H1 (cell line): ENCODE data around the gene KRTAP10-12. TPM values are rescaled to one million over a fixed set of nuclear protein-coding genes. Genes with fewer than 3 reads are reported as not detected.

Experiments used
- CTCF ChIP-seq, 3 experiments: IDR thresholded peaks; 1 replicate in 2 of 3; 2 replicates in 1 of 3; pipeline versions ENCODE4 v1.5.1 to v1.6.1; 2011; ENCODE audit warnings: low read length in 3 of 3, mild to moderate bottlenecking in 3 of 3, inconsistent platforms in 2 of 3, low read depth in 1 of 3, moderate library complexity in 1 of 3; ENCODE audit not compliant: insufficient read depth in 1 of 3; ENCODE audit errors: control extremely low read depth in 1 of 3
- POU5F1 ChIP-seq: IDR thresholded peaks from 2 replicates; pipeline ENCODE4 v1.6.1; 2011; ENCODE audit warnings: low read depth, mild to moderate bottlenecking, low read length, moderate library complexity
- SP2 ChIP-seq: IDR thresholded peaks from 2 replicates; pipeline ENCODE4 v1.6.1; 2012; ENCODE audit warnings: mild to moderate bottlenecking, low read length, inconsistent platforms
- polyA plus RNA-seq, 7 experiments: library from polyadenylated mRNA; depleted of rRNA in 3 of 7; stranded (reverse) in 5 of 7; unstranded in 2 of 7; fragments of >200 nt in 5 of 7; fragments of 200-250 nt in 2 of 7; gene quantifications; 1 replicate in 5 of 7; 2 replicates in 1 of 7; 4 replicates in 1 of 7; pipeline versions ENCODE4 v1.2.1 to v1.2.3, GENCODE V29; 2011 to 2013; ENCODE audit warnings: missing spikeins in 2 of 7, mixed read lengths in 2 of 7
- total RNA-seq: library from RNA; stranded (reverse); fragmentation: NEBNext Ultra II Directional; extraction: Animal tissue kit (Norgen Biotek cat#: 25700); gene quantifications from 2 replicates; pipeline ENCODE4 v1.2.1, GENCODE V29; 2021

The KRTAP10-12 gene
- total and polyA plus RNA-seq, 2 of the 8 experiments (the other 6 are each of a cell fraction or from before 2014, with no cell fraction given): not detected

GRCh38 chr21:44694776-44695175 lies 2.2 kb upstream of the KRTAP10-12 start (continued):
- no peak for TF ChIP-seq CTCF (IDR thresholded peaks at IDR 0.05; ENCODE audit: control extremely low read depth in 1 of 3, insufficient read depth in 1 of 3, low read depth in 1 of 3, low read length in 3 of 3)
- TF ChIP-seq SP2: no peak
- TF ChIP-seq POU5F1: no peak
- TF ChIP-seq, all 59 proteins: peak for 0
